ENCODE data around the gene PITPNM3. TPM values are rescaled to one million over a fixed set of nuclear protein-coding genes. Genes with fewer than 3 reads are reported as not detected.

PITPNM3 gene
- total RNA-seq, 4 donors from 2014 or later, result 12.7 to 51.6 (median 29.7) TPM

- Histone ChIP-seq H3K9me3 (peaks cover 2 to 4% of the 10 kb centered on the region in 2 donors), H3K4me1 (no peaks in the 10 kb centered on the region), H3K27me3 (peaks cover 32% of the 10 kb centered on the region), H3K4me3 (no peak overlapping the region), H3K27ac (no peak overlapping the region), H3K36me3 (no peaks in the 10 kb centered on the region)
- DNase-seq, result peak; percentile 69
- WGBS, 2 donors (ENCODE audit: low coverage in 1 of 2), result 21% methylated on average over 9 of the region's 9 CpGs; no CpG with 5 or more reads in 1 of the 2 donors
- TF ChIP-seq EP300 (IDR thresholded peaks at IDR 0.05; ENCODE audit: low read depth) (no peak), CTCF (IDR thresholded peaks at IDR 0.05) (peak; percentile 68 to 87 (median 80))
- in situ Hi-C loops (cut with MboI; ENCODE audit: low pct_ligation_motif_present in 1 of 4, low pct_unique_long_range_greater_than_20kb in 1 of 4, low sequenced_read_pairs in 3 of 4) (loop anchor here in 1 of 4 donors (10.0 kb wide), 1 partner anchor 851 kb away; the partner anchor contains the start of gene NLRP1), intact Hi-C loops (cut with DNase I; ENCODE audit: low total_unique reads) (no loop called here)
These were observed 120.4 kb downstream of the PITPNM3 start for GRCh38 chr17:6435968-6436367.

GRCh38 chr17:6435051-6435450, 121.3 kb downstream of the PITPNM3 start, which contains the start of gene AIPL1:
Gene AIPL1, minus strand, starts transcription at chr17:6435121. Its CDS starts 17 bp downstream, at chr17:6435104.
- H3K27ac ChIP-seq, result no peak within 1 kb of the TSS
- intact Hi-C loops (cut with DNase I; ENCODE audit: low total_unique reads), result no loop called here
- H3K27me3 ChIP-seq, result peaks cover 31% of the 10 kb centered on the region
- no peaks in the 10 kb centered on the region for H3K36me3 ChIP-seq
- TF ChIP-seq EP300 (IDR thresholded peaks at IDR 0.05; ENCODE audit: low read depth) (no peak), CTCF (IDR thresholded peaks at IDR 0.05) (no peak), POLR2AphosphoS5 (IDR thresholded peaks at IDR 0.05) (no peak), POLR2A (IDR thresholded peaks at IDR 0.05) (no peak)
- H3K9me3 ChIP-seq, result peaks cover 8 to 9% of the 10 kb centered on the region in 2 donors
- H3K4me3 ChIP-seq, result no peak within 1 kb of the TSS
- WGBS, 2 donors (ENCODE audit: low coverage in 1 of 2), result 85 to 93% methylated on average over 3 to 16 of the region's 16 CpGs
- no peak for DNase-seq
- in situ Hi-C loops (cut with MboI; ENCODE audit: low pct_ligation_motif_present in 1 of 4, low pct_unique_long_range_greater_than_20kb in 1 of 4, low sequenced_read_pairs in 3 of 4), result loop anchor here in 1 of 4 donors (10.0 kb wide), 1 partner anchor 850 kb away; the partner anchor contains the start of gene NLRP1
- H3K4me1 ChIP-seq, result no peaks in the 10 kb centered on the region

GRCh38 chr17:6430769-6431168, 125.6 kb downstream of the PITPNM3 start:
- intact Hi-C loops (cut with DNase I; ENCODE audit: low total_unique reads) (no loop called here), in situ Hi-C loops (cut with MboI; ENCODE audit: low pct_ligation_motif_present in 1 of 4, low pct_unique_long_range_greater_than_20kb in 1 of 4, low sequenced_read_pairs in 3 of 4) (loop anchor here in 1 of 4 donors (10.0 kb wide), 1 partner anchor 846 kb away; the partner anchor contains the start of gene NLRP1)
- TF ChIP-seq POLR2A (IDR thresholded peaks at IDR 0.05) (no peak), EP300 (IDR thresholded peaks at IDR 0.05; ENCODE audit: low read depth) (no peak), CTCF (IDR thresholded peaks at IDR 0.05) (peak in 3 of 5 experiments; percentile 4 to 12 (median 9))
- Histone ChIP-seq H3K4me3 (no peak overlapping the region), H3K27me3 (no peaks in the 10 kb centered on the region), H3K9me3 (peaks cover 8 to 9% of the 10 kb centered on the region in 2 donors), H3K4me1 (peaks cover 0 to 7% (median 0%) of the 10 kb centered on the region in 4 donors), H3K27ac (no peak overlapping the region), H3K36me3 (no peaks in the 10 kb centered on the region)
- no peak for DNase-seq

GRCh38 chr17:6429266-6429665, 127.1 kb downstream of the PITPNM3 start:
- no peaks in the 10 kb centered on the region for H3K27me3 ChIP-seq

More at GRCh38 chr17:6429266-6429665, 127.1 kb downstream of the PITPNM3 start:
- intact Hi-C loops (cut with DNase I; ENCODE audit: low total_unique reads), result no loop called here
- WGBS, 2 donors (ENCODE audit: low coverage in 1 of 2), result 82% methylated on average over 7 of the region's 7 CpGs; no CpG with 5 or more reads in 1 of the 2 donors
- Histone ChIP-seq H3K4me1 (peaks cover 0 to 7% (median 0%) of the 10 kb centered on the region in 4 donors), H3K27ac (no peak overlapping the region), H3K4me3 (no peak overlapping the region), H3K36me3 (no peaks in the 10 kb centered on the region), H3K9me3 (peaks cover 8 to 9% of the 10 kb centered on the region in 2 donors)
- DNase-seq, result no peak
- TF ChIP-seq CTCF (IDR thresholded peaks at IDR 0.05), result no peak
- no peak for TF ChIP-seq POLR2A (IDR thresholded peaks at IDR 0.05)
- TF ChIP-seq EP300 (IDR thresholded peaks at IDR 0.05; ENCODE audit: low read depth), result no peak
- TF ChIP-seq POLR2AphosphoS5 (IDR thresholded peaks at IDR 0.05), result no peak
- in situ Hi-C loops (cut with MboI; ENCODE audit: low pct_ligation_motif_present in 1 of 4, low pct_unique_long_range_greater_than_20kb in 1 of 4, low sequenced_read_pairs in 3 of 4), result loop anchor here in 1 of 4 donors (5.0 kb wide), 1 partner anchor 842 kb away; no protein-coding TSS in a partner anchor

Data from transverse colon (tissue), 4 donors.